ENCODE data around the gene RASAL3. TPM values are rescaled to one million over a fixed set of nuclear protein-coding genes. Genes with fewer than 3 reads are reported as not detected.

The RASAL3 gene
- polyA plus RNA-seq, 2 donors, result 3.6 to 5.8 TPM

GRCh38 chr19:15436826-15437110 is 27.6 kb downstream of the RASAL3 start:
- Histone ChIP-seq H3K9me3 (ENCODE audit: control insufficient read depth in 2 of 2, insufficient read depth in 1 of 2, low read depth in 1 of 2, low read length in 1 of 2) (no peaks in the 10 kb centered on the region), H3K27ac (ENCODE audit: low read depth in 2 of 2, low read length in 1 of 2) (peak overlapping the region in 1 of 2 donors; percentile 1), H3K27me3 (ENCODE audit: control insufficient read depth in 1 of 2, insufficient read depth in 2 of 2, low read length in 2 of 2) (no peaks in the 10 kb centered on the region), H3K4me3 (ENCODE audit: low read depth in 1 of 2, low read length in 2 of 2) (no peak overlapping the region), H3K36me3 (ENCODE audit: control insufficient read depth in 2 of 2, insufficient read depth in 2 of 2, low read length in 1 of 2) (no peaks in the 10 kb centered on the region), H3K4me1 (ENCODE audit: control insufficient read depth in 2 of 2, insufficient read depth in 2 of 2, low read length in 1 of 2) (peaks cover 0 to 2% of the 10 kb centered on the region in 2 donors)
- 91 to 92% methylated on average over 13 to 15 of the region's 15 CpGs for WGBS, 2 donors

GRCh38 chr19:15436012-15436825 is 28.1 kb downstream of the RASAL3 start:
- Histone ChIP-seq H3K27ac (ENCODE audit: low read depth in 2 of 2, low read length in 1 of 2) (no peak overlapping the region), H3K36me3 (ENCODE audit: control insufficient read depth in 2 of 2, insufficient read depth in 2 of 2, low read length in 1 of 2) (no peaks in the 10 kb centered on the region), H3K4me1 (ENCODE audit: control insufficient read depth in 2 of 2, insufficient read depth in 2 of 2, low read length in 1 of 2) (peaks cover 3 to 8% of the 10 kb centered on the region in 2 donors), H3K27me3 (ENCODE audit: control insufficient read depth in 1 of 2, insufficient read depth in 2 of 2, low read length in 2 of 2) (no peaks in the 10 kb centered on the region), H3K9me3 (ENCODE audit: control insufficient read depth in 2 of 2, insufficient read depth in 1 of 2, low read depth in 1 of 2, low read length in 1 of 2) (no peaks in the 10 kb centered on the region), H3K4me3 (ENCODE audit: low read depth in 1 of 2, low read length in 2 of 2) (no peak overlapping the region)
- WGBS, 2 donors, result 81 to 89% methylated on average over 10 of the region's 10 CpGs

- peaks cover 10 to 18% of the 10 kb centered on the region in 2 donors for H3K4me1 ChIP-seq (ENCODE audit: control insufficient read depth in 2 of 2, insufficient read depth in 2 of 2, low read length in 1 of 2)
- WGBS, 2 donors, result 60 to 61% methylated on average over 8 of the region's 8 CpGs
- peaks cover 0 to 8% of the 10 kb centered on the region in 2 donors for H3K36me3 ChIP-seq (ENCODE audit: control insufficient read depth in 2 of 2, insufficient read depth in 2 of 2, low read length in 1 of 2)
- peak overlapping the region; percentile 16 to 86 for H3K27ac ChIP-seq (ENCODE audit: low read depth in 2 of 2, low read length in 1 of 2)
- no peaks in the 10 kb centered on the region for H3K9me3 ChIP-seq (ENCODE audit: control insufficient read depth in 2 of 2, insufficient read depth in 1 of 2, low read depth in 1 of 2, low read length in 1 of 2)
- H3K27me3 ChIP-seq (ENCODE audit: control insufficient read depth in 1 of 2, insufficient read depth in 2 of 2, low read length in 2 of 2), result no peaks in the 10 kb centered on the region
- H3K4me3 ChIP-seq (ENCODE audit: low read depth in 1 of 2, low read length in 2 of 2), result peak overlapping the region in 1 of 2 donors; percentile 80
Measured at GRCh38 chr19:15433519-15434069, 30.8 kb downstream of the RASAL3 start.

- 1% methylated on average over 51 to 75 of the region's 75 CpGs for WGBS, 2 donors
Measured at GRCh38 chr19:15432629-15433518, 31.5 kb downstream of the RASAL3 start.

GRCh38 chr19:15432018-15432494 is 32.3 kb downstream of the RASAL3 start:
- WGBS, 2 donors, result 0 to 1% methylated on average over 23 to 44 of the region's 44 CpGs
- H3K4me3 ChIP-seq (ENCODE audit: low read depth in 1 of 2, low read length in 2 of 2), result peak overlapping the region; percentile 67 to 80
- no peaks in the 10 kb centered on the region for H3K27me3 ChIP-seq (ENCODE audit: control insufficient read depth in 1 of 2, insufficient read depth in 2 of 2, low read length in 2 of 2)
- H3K27ac ChIP-seq (ENCODE audit: low read depth in 2 of 2, low read length in 1 of 2), result peak overlapping the region; percentile 13 to 22
- H3K9me3 ChIP-seq (ENCODE audit: control insufficient read depth in 2 of 2, insufficient read depth in 1 of 2, low read depth in 1 of 2, low read length in 1 of 2), result no peaks in the 10 kb centered on the region
- peaks cover 0 to 15% of the 10 kb centered on the region in 2 donors for H3K36me3 ChIP-seq (ENCODE audit: control insufficient read depth in 2 of 2, insufficient read depth in 2 of 2, low read length in 1 of 2)
- peaks cover 10 to 18% of the 10 kb centered on the region in 2 donors for H3K4me1 ChIP-seq (ENCODE audit: control insufficient read depth in 2 of 2, insufficient read depth in 2 of 2, low read length in 1 of 2)

More at GRCh38 chr19:15432629-15433518, 31.5 kb downstream of the RASAL3 start:
- H3K4me3 ChIP-seq (ENCODE audit: low read depth in 1 of 2, low read length in 2 of 2), result peak overlapping the region; percentile 72 to 80
- peak overlapping the region; percentile 86 to 92 for H3K27ac ChIP-seq (ENCODE audit: low read depth in 2 of 2, low read length in 1 of 2)
- H3K4me1 ChIP-seq (ENCODE audit: control insufficient read depth in 2 of 2, insufficient read depth in 2 of 2, low read length in 1 of 2), result peaks cover 10 to 18% of the 10 kb centered on the region in 2 donors
- no peaks in the 10 kb centered on the region for H3K27me3 ChIP-seq (ENCODE audit: control insufficient read depth in 1 of 2, insufficient read depth in 2 of 2, low read length in 2 of 2)
- peaks cover 0 to 8% of the 10 kb centered on the region in 2 donors for H3K36me3 ChIP-seq (ENCODE audit: control insufficient read depth in 2 of 2, insufficient read depth in 2 of 2, low read length in 1 of 2)
- H3K9me3 ChIP-seq (ENCODE audit: control insufficient read depth in 2 of 2, insufficient read depth in 1 of 2, low read depth in 1 of 2, low read length in 1 of 2), result no peaks in the 10 kb centered on the region

GRCh38 chr19:15431396-15432017 is 32.8 kb downstream of the RASAL3 start:
- WGBS, 2 donors, result 12 to 18% methylated on average over 7 of the region's 7 CpGs

GRCh38 chr19:15430526-15431120 is 33.7 kb downstream of the RASAL3 start:
- peaks cover 0 to 27% of the 10 kb centered on the region in 2 donors for H3K36me3 ChIP-seq (ENCODE audit: control insufficient read depth in 2 of 2, insufficient read depth in 2 of 2, low read length in 1 of 2)
- WGBS, 2 donors, result 64 to 68% methylated on average over 10 of the region's 10 CpGs
- no peaks in the 10 kb centered on the region for H3K9me3 ChIP-seq (ENCODE audit: control insufficient read depth in 2 of 2, insufficient read depth in 1 of 2, low read depth in 1 of 2, low read length in 1 of 2)
- H3K27ac ChIP-seq (ENCODE audit: low read depth in 2 of 2, low read length in 1 of 2), result no peak overlapping the region
- no peaks in the 10 kb centered on the region for H3K27me3 ChIP-seq (ENCODE audit: control insufficient read depth in 1 of 2, insufficient read depth in 2 of 2, low read length in 2 of 2)
- peaks cover 10 to 18% of the 10 kb centered on the region in 2 donors for H3K4me1 ChIP-seq (ENCODE audit: control insufficient read depth in 2 of 2, insufficient read depth in 2 of 2, low read length in 1 of 2)
- peak overlapping the region; percentile 2 to 80 for H3K4me3 ChIP-seq (ENCODE audit: low read depth in 1 of 2, low read length in 2 of 2)

More at GRCh38 chr19:15431396-15432017, 32.8 kb downstream of the RASAL3 start:
- Histone ChIP-seq H3K4me1 (ENCODE audit: control insufficient read depth in 2 of 2, insufficient read depth in 2 of 2, low read length in 1 of 2) (peaks cover 10 to 18% of the 10 kb centered on the region in 2 donors), H3K9me3 (ENCODE audit: control insufficient read depth in 2 of 2, insufficient read depth in 1 of 2, low read depth in 1 of 2, low read length in 1 of 2) (no peaks in the 10 kb centered on the region), H3K4me3 (ENCODE audit: low read depth in 1 of 2, low read length in 2 of 2) (peak overlapping the region; percentile 67 to 80), H3K36me3 (ENCODE audit: control insufficient read depth in 2 of 2, insufficient read depth in 2 of 2, low read length in 1 of 2) (peaks cover 0 to 21% of the 10 kb centered on the region in 2 donors), H3K27me3 (ENCODE audit: control insufficient read depth in 1 of 2, insufficient read depth in 2 of 2, low read length in 2 of 2) (no peaks in the 10 kb centered on the region), H3K27ac (ENCODE audit: low read depth in 2 of 2, low read length in 1 of 2) (peak overlapping the region in 1 of 2 donors; percentile 13)

- Histone ChIP-seq H3K27ac (ENCODE audit: low read depth in 2 of 2, low read length in 1 of 2) (no peak overlapping the region), H3K36me3 (ENCODE audit: control insufficient read depth in 2 of 2, insufficient read depth in 2 of 2, low read length in 1 of 2) (peaks cover 5 to 33% of the 10 kb centered on the region in 2 donors), H3K27me3 (ENCODE audit: control insufficient read depth in 1 of 2, insufficient read depth in 2 of 2, low read length in 2 of 2) (no peaks in the 10 kb centered on the region), H3K4me3 (ENCODE audit: low read depth in 1 of 2, low read length in 2 of 2) (no peak overlapping the region), H3K4me1 (ENCODE audit: control insufficient read depth in 2 of 2, insufficient read depth in 2 of 2, low read length in 1 of 2) (peaks cover 10 to 18% of the 10 kb centered on the region in 2 donors), H3K9me3 (ENCODE audit: control insufficient read depth in 2 of 2, insufficient read depth in 1 of 2, low read depth in 1 of 2, low read length in 1 of 2) (no peaks in the 10 kb centered on the region)
- 87 to 89% methylated on average over 15 to 24 of the region's 24 CpGs for WGBS, 2 donors
Measured at GRCh38 chr19:15429825-15430467, 34.4 kb downstream of the RASAL3 start.

Data from esophagus (tissue), 2 donors.